Stimulated activated CD4-positive, alpha-beta T cell treated with anti-CD3 and anti-CD28 coated beads, Interleukin-12 subunit alpha, Interleukin-12 subunit beta, amount 100 ng/mL, for 48 hours (primary cell): Measurements from ENCODE around the gene PCNX2.

Experiments used
- DNase-seq, 3 donors: peaks; one replicate each; pipeline ENCODE4 v3.0.0-alpha.2; 2020; ENCODE audit warnings: low read depth in 2 of 3, low spot score in 1 of 3

PCNX2 gene

GRCh38 chr1:232943679-232944252 lies 351.8 kb downstream of the PCNX2 start:
- peak in 1 of 3 donors; percentile 29 for DNase-seq

GRCh38 chr1:232942413-232943294 lies 352.9 kb downstream of the PCNX2 start:
- DNase-seq: no peak

- DNase-seq: no peak
Observed at GRCh38 chr1:232940262-232940661, 355.3 kb downstream of the PCNX2 start.

GRCh38 chr1:232939748-232940147 lies 355.8 kb downstream of the PCNX2 start:
- no peak for DNase-seq

GRCh38 chr1:232938926-232939325 lies 356.6 kb downstream of the PCNX2 start:
- no peak for DNase-seq

GRCh38 chr1:232937741-232938375 lies 357.7 kb downstream of the PCNX2 start:
- DNase-seq: no peak

- DNase-seq: no peak
Observed at GRCh38 chr1:232936941-232937340, 358.6 kb downstream of the PCNX2 start.
